NCI-H69 (cell line): ENCODE measurements around the gene KDM4C.

Source experiments
- DNase-seq: peaks from one replicate; lab custom pipeline; 2025; lab: John Stamatoyannopoulos, UW

The KDM4C gene

GRCh38 chr9:7143645-7144200, 385.9 kb downstream of the KDM4C start:
- DNase-seq, result no peak

- DNase-seq, result no peak
Measured at GRCh38 chr9:7144265-7145046, 386.7 kb downstream of the KDM4C start.

- no peak for DNase-seq
Measured at GRCh38 chr9:7145361-7146069, 387.7 kb downstream of the KDM4C start.

- DNase-seq, result peak; percentile 82
Measured at GRCh38 chr9:7146582-7146981, 388.8 kb downstream of the KDM4C start.

- peak; percentile 35 for DNase-seq
Measured at GRCh38 chr9:7147121-7148090, 389.6 kb downstream of the KDM4C start.

- no peak for DNase-seq
Measured at GRCh38 chr9:7148243-7148765, 390.5 kb downstream of the KDM4C start.

GRCh38 chr9:7149258-7149657, 391.5 kb downstream of the KDM4C start:
- DNase-seq, result peak; percentile 16

GRCh38 chr9:7150153-7150890, 392.5 kb downstream of the KDM4C start:
- no peak for DNase-seq

- DNase-seq, result no peak
Measured at GRCh38 chr9:7153134-7153533, 395.4 kb downstream of the KDM4C start.

- no peak for DNase-seq
Measured at GRCh38 chr9:7153566-7153965, 395.8 kb downstream of the KDM4C start.

- peak; percentile 88 for DNase-seq
Measured at GRCh38 chr9:7154003-7154619, 396.3 kb downstream of the KDM4C start.

- peak; percentile 56 for DNase-seq
Measured at GRCh38 chr9:7154650-7155049, 396.9 kb downstream of the KDM4C start.

- DNase-seq, result no peak
Measured at GRCh38 chr9:7161469-7161868, 403.7 kb downstream of the KDM4C start.

- no peak for DNase-seq
Measured at GRCh38 chr9:7163932-7164331, 406.2 kb downstream of the KDM4C start.

- DNase-seq, result peak; percentile 90
Measured at GRCh38 chr9:7164440-7165330, 406.9 kb downstream of the KDM4C start.

- peak; percentile 90 for DNase-seq
Measured at GRCh38 chr9:7165331-7165975, 407.7 kb downstream of the KDM4C start.

GRCh38 chr9:7166074-7166473, 408.3 kb downstream of the KDM4C start:
- DNase-seq, result no peak

- DNase-seq, result no peak
Measured at GRCh38 chr9:7169717-7170389, 412.1 kb downstream of the KDM4C start.
